PFSK-1 (cell line): ENCODE measurements around the gene TMEM59L.

Experiments
- FOXP2 ChIP-seq: optimal IDR thresholded peaks from 2 replicates; pipeline ENCODE3; 2011; ENCODE audit warnings: borderline replicate concordance, control low read depth, inconsistent platforms; ENCODE audit not compliant: insufficient read depth; ENCODE audit errors: extremely low read length, extremely low read depth
- POLR2AphosphoS5 ChIP-seq: IDR thresholded peaks from 2 replicates; pipeline ENCODE4 v1.6.1; 2012; ENCODE audit warnings: low read depth, mild to moderate bottlenecking, control low read depth, low read length, moderate library complexity
- REST ChIP-seq, 2 experiments: IDR thresholded peaks; 2 replicates each; pipeline versions ENCODE4 v1.6.1 to v1.8.0; 2011 to 2012; ENCODE audit warnings: low read depth in 2 of 2, low read length in 2 of 2, control low read depth in 1 of 2, inconsistent platforms in 1 of 2, mild to moderate bottlenecking in 1 of 2, moderate library complexity in 1 of 2; ENCODE audit not compliant: insufficient read depth in 1 of 2
- SIN3A ChIP-seq: IDR thresholded peaks from 2 replicates; pipeline ENCODE4 v1.6.1; 2012; ENCODE audit warnings: mild to moderate bottlenecking, low read length, moderate library complexity, borderline replicate concordance; ENCODE audit not compliant: insufficient read depth
- TAF1 ChIP-seq: IDR thresholded peaks from 2 replicates; pipeline ENCODE4 v1.6.1; 2012; ENCODE audit warnings: low read length, control low read depth, borderline replicate concordance; ENCODE audit not compliant: insufficient read depth

- TF ChIP-seq REST (IDR thresholded peaks at IDR 0.05; ENCODE audit: insufficient read depth in 1 of 2, low read depth in 2 of 2, low read length in 2 of 2) (no peak), POLR2AphosphoS5 (no peak), TAF1 (no peak), FOXP2 (no peak), SIN3A (no peak)
Measured at GRCh38 chr19:18594824-18595373, 17.8 kb upstream of the TMEM59L start.
